Peyer's patch (tissue), 4 donors: ENCODE data around the gene VRK3.

ENCODE experiments used
- POLR2A ChIP-seq, 2 donors: fragments of 450-650 bp; IDR thresholded peaks; one replicate each; pipeline ENCODE4 v1.5.1; 2017; ENCODE audit warnings: antibody characterized with exemption in 2 of 2, mild to moderate bottlenecking in 2 of 2, moderate library complexity in 2 of 2
- TF ChIP-seq, protein P1 (sequence below), 6 experiments: fragments of 450-650 bp in 4 of 6; fragments of 200-600 bp in 2 of 6; sonication (generic) in 1 of 6; IDR thresholded peaks; one replicate each; pipeline ENCODE4 v1.5.1; 2017 to 2019; ENCODE audit warnings: antibody characterized with exemption in 6 of 6, mild to moderate bottlenecking in 3 of 6, moderate library complexity in 1 of 6

DNA sequence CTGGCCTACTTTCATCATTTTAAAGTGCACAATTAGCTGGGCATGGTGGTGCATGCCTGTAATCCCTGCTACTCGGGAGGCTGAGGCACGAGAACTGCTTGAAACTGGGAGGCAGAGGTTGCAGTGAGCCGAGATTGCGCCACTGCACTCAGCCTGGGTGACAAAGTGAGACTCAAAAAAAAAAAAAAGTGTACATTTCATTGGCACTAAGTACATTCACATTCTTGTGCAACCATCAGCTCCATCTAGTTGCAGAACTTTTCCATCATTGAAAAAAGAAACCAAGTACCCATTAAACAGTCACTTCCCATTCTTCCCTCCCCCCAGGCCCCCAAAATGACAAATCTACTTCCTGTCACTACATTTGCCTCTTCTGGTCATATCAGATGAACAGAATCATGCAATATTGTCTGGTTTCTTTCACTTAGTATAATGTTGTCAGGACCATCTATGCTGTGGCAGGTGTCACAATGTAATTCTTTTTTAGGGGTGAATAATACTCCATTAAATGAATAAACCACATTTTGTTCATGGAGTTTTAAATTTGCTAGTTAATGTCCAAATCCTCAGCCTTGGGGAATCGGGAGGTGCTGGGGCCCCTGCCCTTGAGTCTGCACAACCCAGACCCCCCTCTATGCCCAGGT lies 56.8 kb downstream of the VRK3 start:
- TF ChIP-seq, protein P1, sequence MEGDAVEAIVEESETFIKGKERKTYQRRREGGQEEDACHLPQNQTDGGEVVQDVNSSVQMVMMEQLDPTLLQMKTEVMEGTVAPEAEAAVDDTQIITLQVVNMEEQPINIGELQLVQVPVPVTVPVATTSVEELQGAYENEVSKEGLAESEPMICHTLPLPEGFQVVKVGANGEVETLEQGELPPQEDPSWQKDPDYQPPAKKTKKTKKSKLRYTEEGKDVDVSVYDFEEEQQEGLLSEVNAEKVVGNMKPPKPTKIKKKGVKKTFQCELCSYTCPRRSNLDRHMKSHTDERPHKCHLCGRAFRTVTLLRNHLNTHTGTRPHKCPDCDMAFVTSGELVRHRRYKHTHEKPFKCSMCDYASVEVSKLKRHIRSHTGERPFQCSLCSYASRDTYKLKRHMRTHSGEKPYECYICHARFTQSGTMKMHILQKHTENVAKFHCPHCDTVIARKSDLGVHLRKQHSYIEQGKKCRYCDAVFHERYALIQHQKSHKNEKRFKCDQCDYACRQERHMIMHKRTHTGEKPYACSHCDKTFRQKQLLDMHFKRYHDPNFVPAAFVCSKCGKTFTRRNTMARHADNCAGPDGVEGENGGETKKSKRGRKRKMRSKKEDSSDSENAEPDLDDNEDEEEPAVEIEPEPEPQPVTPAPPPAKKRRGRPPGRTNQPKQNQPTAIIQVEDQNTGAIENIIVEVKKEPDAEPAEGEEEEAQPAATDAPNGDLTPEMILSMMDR (IDR thresholded peaks at IDR 0.05) = no peak
- no peak for TF ChIP-seq POLR2A (IDR thresholded peaks at IDR 0.05)
